Stimulated activated naive B cell treated with anti-CD40 and anti-IgM and Interleukin-4, amounts not matched to agents 10 μg/mL and 1 μg/mL and 100 μg/mL, for 72 hours (primary cell): Measurements from ENCODE around the gene PHPT1.
"Not testable (repeated sequence)": the region's sequence is repeated elsewhere in the genome, so short reads cannot be mapped to it uniquely, and the experiment has no call there.

Source experiments
- ATAC-seq, 2 donors: fragments of 150-1000 bp; cut with Tn5 transposase; replicated peaks; 2 replicates each; pipeline ENCODE4 v1.10.0; 2021; ENCODE audit warnings: moderate library complexity in 1 of 2
- DNase-seq: peaks from one replicate; pipeline ENCODE4 v3.0.0; 2021
- H3K27ac Mint-ChIP-seq: one replicate; pipeline ENCODE4 v1.8.0; 2022; ENCODE audit warnings: mild to moderate bottlenecking, mixed read lengths
- H3K27me3 Mint-ChIP-seq, 2 donors: one replicate each; pipeline ENCODE4 v1.8.0; 2022; ENCODE audit warnings: mixed read lengths in 2 of 2
- H3K36me3 Mint-ChIP-seq, 2 donors: one replicate each; pipeline ENCODE4 v1.8.0; 2022; ENCODE audit warnings: mixed read lengths in 2 of 2, mild to moderate bottlenecking in 1 of 2
- H3K4me1 Mint-ChIP-seq, 2 donors: one replicate each; pipeline ENCODE4 v1.8.0; 2022; ENCODE audit warnings: mixed read lengths in 2 of 2, mild to moderate bottlenecking in 1 of 2
- H3K4me3 Mint-ChIP-seq, 2 donors: one replicate each; pipeline ENCODE4 v1.8.0; 2022; ENCODE audit warnings: mild to moderate bottlenecking in 2 of 2, mixed read lengths in 2 of 2, moderate library complexity in 1 of 2
- H3K9me3 Mint-ChIP-seq, 2 donors: one replicate each; pipeline ENCODE4 v1.8.0; 2022; ENCODE audit warnings: mixed read lengths in 2 of 2, mild to moderate bottlenecking in 1 of 2

PHPT1 gene

DNA sequence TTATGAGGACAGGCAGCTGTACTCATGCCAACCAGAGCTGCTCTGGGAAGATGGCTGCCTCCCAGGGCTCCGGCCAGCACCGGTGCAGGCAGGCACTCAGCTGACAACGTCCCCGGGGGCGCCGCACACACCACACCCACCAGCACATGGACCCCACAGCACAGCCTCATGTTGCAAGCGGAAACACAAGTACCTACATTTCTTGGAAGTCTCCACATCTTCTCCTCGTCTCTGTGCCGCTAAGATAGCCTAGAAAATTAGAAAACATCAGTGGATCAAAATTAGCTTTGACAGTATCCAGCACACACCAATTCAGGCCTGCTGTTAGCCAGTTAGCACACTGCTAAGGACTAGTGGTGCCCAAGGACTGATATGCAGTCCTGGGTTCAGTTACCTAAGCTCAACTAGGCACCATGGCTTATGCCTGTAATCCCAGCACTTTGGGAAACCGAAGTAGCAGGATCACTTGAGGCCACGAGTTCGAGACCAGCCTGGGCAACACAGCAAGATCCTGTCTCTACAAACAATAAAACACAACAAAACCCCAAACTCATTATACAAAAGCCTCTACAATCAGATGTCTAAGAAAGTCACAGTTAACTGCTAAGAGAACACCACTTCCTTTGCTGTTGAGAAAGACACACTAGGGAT lies 14.5 kb downstream of the PHPT1 start:
- no peaks in the 10 kb centered on the region for H3K27me3 Mint-ChIP-seq
- no peaks in the 10 kb centered on the region for H3K9me3 Mint-ChIP-seq
- H3K4me3 Mint-ChIP-seq: no peak overlapping the region
- H3K27ac Mint-ChIP-seq: no peak overlapping the region
- ATAC-seq (no peak), DNase-seq (no peak)
- peaks cover 10 to 38% of the 10 kb centered on the region in 2 donors for H3K4me1 Mint-ChIP-seq
- H3K36me3 Mint-ChIP-seq: peaks cover 12 to 20% of the 10 kb centered on the region in 2 donors

DNA sequence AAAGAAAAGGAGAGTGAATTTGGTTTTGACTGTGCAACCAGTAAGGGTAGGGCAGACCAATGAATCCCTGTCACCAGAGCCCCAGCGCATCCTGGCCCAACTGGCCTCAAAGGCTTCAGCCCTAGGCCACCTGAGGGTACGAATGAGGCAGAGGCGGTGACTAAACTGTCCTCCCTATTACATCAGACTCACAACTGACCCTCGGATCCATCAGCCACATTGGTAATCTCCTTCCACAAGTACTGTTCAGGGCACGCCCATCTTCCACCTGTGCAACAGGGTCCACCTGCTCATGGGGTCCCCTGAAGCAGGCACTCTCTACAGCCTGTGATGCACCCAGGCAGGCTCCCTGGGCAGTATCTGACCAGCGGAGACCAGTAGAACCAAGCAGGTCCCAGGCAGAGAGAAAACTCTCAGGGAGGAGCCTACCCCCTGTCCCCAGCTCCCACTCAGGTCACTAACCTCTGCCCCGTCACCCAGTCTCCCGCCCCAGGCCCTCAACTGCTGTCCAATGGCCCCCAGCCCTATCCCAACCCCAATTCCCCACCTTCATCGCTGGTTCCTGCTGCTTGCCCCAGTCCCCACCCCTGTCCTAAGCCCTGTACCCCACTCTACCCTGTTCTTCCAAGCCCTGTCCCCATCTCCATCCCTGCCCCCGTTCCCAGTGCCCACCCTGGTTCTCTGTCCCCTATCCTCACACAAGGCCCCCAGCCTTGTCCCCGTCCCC lies 16.0 kb downstream of the PHPT1 start:
- ATAC-seq: no peak
- H3K9me3 Mint-ChIP-seq: no peaks in the 10 kb centered on the region
- peak overlapping the region; percentile 96 for H3K27ac Mint-ChIP-seq
- no peak for DNase-seq
- peak overlapping the region; percentile 93 for H3K4me3 Mint-ChIP-seq
- H3K36me3 Mint-ChIP-seq: peaks cover 12 to 20% of the 10 kb centered on the region in 2 donors
- H3K27me3 Mint-ChIP-seq: no peaks in the 10 kb centered on the region
- H3K4me1 Mint-ChIP-seq: peaks cover 10 to 38% of the 10 kb centered on the region in 2 donors

DNA sequence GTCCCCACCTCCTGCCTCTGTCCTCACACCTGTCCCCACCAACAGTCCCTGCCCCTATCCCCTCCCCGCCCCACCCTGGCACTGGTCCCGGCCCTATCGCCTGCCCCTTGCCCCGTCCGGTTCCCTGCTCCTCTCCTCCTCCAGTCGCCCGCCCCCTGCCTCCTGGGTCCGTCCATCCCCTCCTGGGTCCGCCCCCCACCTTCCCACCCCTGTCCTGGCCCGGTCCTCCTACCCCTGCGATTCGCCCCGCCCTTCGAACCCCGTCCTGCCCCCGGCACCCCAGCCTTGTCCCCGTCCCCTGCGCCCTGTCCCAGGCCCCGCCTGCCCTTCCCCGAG lies 16.5 kb downstream of the PHPT1 start:
- Mint-ChIP-seq H3K4me1 (peaks cover 8 to 38% of the 10 kb centered on the region in 2 donors), H3K4me3 (peak overlapping the region; percentile 93), H3K9me3 (no peaks in the 10 kb centered on the region), H3K27ac (peak overlapping the region; percentile 96), H3K36me3 (peaks cover 12 to 16% of the 10 kb centered on the region in 2 donors), H3K27me3 (no peaks in the 10 kb centered on the region)
- DNase-seq (no peak), ATAC-seq (peak; percentile 24 to 28)

DNA sequence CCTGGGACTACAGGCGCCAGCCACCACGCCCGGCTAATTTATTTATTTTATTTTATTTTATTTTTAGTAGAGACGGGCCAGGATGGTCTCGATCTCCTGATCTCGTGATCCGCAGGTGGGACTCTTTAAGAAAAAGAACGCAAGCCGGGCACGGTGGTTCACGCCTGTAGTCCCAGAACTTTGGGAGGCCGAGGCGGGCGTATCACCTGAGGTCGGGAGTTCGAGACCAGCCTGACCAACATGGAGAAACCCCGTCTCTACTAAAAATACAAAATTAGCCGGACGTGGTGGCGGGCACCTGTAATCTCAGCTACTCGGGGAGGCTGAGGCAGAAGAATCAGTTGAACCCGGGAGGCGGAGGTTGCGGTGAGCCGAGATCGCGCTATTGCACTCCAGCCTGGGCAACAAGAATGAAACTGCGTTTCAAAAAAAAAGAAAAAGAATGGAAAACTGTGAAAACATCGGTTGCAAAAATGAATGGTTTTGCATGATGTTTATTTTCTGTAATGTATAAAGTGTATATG lies 17.8 kb downstream of the PHPT1 start:
- not testable (repeated sequence) for H3K9me3 Mint-ChIP-seq, ATAC-seq, DNase-seq, H3K27me3 Mint-ChIP-seq
- peak overlapping the region; percentile 89 for H3K27ac Mint-ChIP-seq
- peak overlapping the region; percentile 66 to 82 for H3K4me3 Mint-ChIP-seq
- peaks cover 8 to 30% of the 10 kb centered on the region in 2 donors for H3K4me1 Mint-ChIP-seq
- H3K36me3 Mint-ChIP-seq: peaks cover 13% of the 10 kb centered on the region in 2 donors

DNA sequence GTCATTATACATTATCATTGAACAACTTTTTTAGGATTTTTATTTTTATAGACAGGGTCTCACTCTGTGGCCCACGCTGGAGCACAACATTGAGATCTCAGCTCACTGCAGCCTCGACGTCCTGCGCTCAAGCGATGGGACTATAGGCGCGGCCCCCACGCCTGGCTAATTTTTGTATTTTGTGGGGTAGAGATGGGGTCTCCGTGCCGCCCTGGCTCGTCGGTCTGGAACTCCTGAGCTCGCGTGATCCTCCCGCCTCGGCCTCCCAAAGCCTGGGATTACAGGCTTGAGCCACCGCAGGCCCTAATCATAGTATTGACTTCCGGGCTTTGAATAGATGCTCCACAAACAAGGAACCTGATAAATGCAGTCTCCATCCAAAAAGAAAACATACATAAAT lies 18.3 kb downstream of the PHPT1 start:
- Mint-ChIP-seq H3K9me3 (no peaks in the 10 kb centered on the region), H3K4me3 (peak overlapping the region; percentile 16 to 50), H3K27ac (no peak overlapping the region), H3K27me3 (no peaks in the 10 kb centered on the region), H3K4me1 (peaks cover 8 to 25% of the 10 kb centered on the region in 2 donors), H3K36me3 (peaks cover 9 to 10% of the 10 kb centered on the region in 2 donors)
- no peak for ATAC-seq
- DNase-seq: no peak

DNA sequence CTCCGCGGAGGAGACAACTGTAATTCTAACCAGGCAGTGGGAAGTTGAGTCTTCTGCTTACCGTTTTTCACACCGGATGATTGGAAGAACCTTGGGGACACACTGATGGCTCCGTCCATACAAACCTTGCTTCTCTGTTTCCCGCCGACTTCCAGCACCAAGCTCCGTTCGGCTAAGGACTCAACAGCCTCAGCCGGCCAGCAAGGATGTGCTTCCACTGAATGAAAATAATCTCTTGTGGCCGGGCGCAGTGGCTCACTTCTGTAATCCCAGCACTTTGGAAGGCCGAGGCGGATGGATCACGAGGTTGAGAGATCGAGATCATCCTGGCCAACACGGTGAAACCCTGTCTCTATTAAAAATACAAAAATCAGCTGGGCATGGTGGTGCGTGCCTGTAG lies 18.7 kb downstream of the PHPT1 start:
- ATAC-seq (no peak), DNase-seq (no peak)
- H3K9me3 Mint-ChIP-seq: peaks cover 1 to 3% of the 10 kb centered on the region in 2 donors
- no peak overlapping the region for H3K4me3 Mint-ChIP-seq
- peaks cover 9 to 10% of the 10 kb centered on the region in 2 donors for H3K36me3 Mint-ChIP-seq
- H3K27ac Mint-ChIP-seq: no peak overlapping the region
- no peaks in the 10 kb centered on the region for H3K27me3 Mint-ChIP-seq
- peaks cover 8 to 24% of the 10 kb centered on the region in 2 donors for H3K4me1 Mint-ChIP-seq

DNA sequence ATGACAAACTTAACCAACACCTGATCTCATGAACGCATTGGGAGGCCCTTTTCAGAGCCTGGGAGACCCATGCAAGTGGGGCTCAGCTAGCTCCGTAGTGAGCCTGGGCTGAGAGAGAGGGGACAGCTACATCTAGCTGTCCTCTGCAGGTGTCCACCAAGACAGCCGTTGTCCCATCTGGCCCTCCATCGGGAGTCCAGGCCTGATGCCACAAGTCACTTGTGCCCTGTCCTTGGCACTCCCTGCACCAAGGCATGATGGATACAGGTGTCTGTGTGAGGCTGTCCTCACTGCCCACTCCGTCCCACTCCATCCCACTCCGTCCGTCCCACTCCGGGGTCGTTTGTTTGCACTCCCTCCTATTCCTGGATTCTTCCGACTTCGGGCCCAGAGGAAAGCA lies 19.4 kb downstream of the PHPT1 start:
- DNase-seq: no peak
- ATAC-seq: no peak
- Mint-ChIP-seq H3K27ac (no peak overlapping the region), H3K9me3 (peaks cover 1 to 3% of the 10 kb centered on the region in 2 donors), H3K27me3 (no peaks in the 10 kb centered on the region), H3K36me3 (peaks cover 8 to 9% of the 10 kb centered on the region in 2 donors), H3K4me1 (peaks cover 8 to 23% of the 10 kb centered on the region in 2 donors), H3K4me3 (peak overlapping the region in 1 of 2 donors; percentile 9)

DNA sequence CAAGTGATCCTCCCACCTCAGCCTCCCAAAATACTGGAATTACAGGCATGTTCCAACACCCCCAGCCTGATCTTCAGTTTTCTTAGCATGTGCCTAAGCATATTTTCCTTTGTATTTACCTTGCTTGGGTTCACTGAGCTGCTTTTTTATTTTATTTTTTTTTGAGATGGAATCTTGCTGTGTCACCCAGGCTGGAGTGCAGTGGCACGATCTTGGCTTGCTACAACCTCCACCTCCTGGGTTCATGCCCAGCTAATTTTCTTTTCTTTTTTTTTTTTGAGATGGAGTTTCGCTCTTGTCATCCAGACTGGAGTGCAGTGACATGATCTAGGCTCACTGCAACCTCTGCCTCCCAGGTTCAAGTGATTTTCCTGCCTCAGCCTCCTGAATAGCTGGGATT lies 20.4 kb downstream of the PHPT1 start:
- not testable (repeated sequence) for H3K9me3 Mint-ChIP-seq, H3K4me3 Mint-ChIP-seq, ATAC-seq, H3K36me3 Mint-ChIP-seq, H3K27ac Mint-ChIP-seq, H3K27me3 Mint-ChIP-seq, DNase-seq
- peaks cover 8 to 19% of the 10 kb centered on the region in 2 donors for H3K4me1 Mint-ChIP-seq

DNA sequence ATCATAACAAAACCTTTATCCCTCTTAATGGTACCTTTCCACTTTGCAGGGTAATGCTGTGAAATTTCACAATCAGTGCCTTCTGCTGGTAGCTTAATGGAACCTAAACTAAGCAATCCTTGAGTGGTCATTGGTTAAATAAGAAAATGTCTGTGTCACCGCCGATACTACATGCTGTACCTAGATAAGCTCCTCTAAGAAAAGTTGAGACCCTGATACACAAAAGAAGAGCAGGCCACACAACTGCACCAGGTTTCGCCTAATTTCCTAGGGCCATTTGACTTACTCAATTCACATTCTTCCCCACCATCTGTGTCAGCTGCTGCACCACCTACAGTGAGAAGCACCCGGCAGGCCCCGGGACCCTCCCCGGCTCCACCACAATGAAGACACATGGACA lies 25.9 kb downstream of the PHPT1 start:
- H3K27me3 Mint-ChIP-seq: peaks cover 0 to 3% of the 10 kb centered on the region in 2 donors
- DNase-seq (no peak), ATAC-seq (no peak)
- H3K4me1 Mint-ChIP-seq: peaks cover under 1 to 3% of the 10 kb centered on the region in 2 donors
- H3K36me3 Mint-ChIP-seq: peaks cover 1 to 2% of the 10 kb centered on the region in 2 donors
- no peak overlapping the region for H3K4me3 Mint-ChIP-seq
- no peak overlapping the region for H3K27ac Mint-ChIP-seq
- peaks cover 1 to 3% of the 10 kb centered on the region in 2 donors for H3K9me3 Mint-ChIP-seq

DNA sequence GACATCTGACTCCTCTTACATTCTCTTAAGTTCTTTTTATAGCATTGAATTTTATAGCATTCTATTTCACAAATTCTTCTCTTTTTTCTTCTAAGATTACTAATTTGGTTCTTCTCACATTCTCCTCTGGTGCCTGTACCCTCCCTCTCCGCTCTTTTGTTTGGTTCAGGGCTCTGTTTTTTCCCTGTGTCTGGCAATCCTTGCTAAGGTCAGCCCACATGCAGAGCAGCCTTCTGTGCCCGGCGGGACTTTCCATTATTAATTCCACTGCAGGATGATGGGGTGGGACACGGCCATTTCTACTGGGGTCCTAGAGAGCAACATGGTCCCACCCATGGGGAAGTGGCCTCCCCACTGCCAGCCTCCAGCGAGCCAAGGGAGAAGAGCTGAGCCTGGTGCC lies 27.3 kb downstream of the PHPT1 start:
- Mint-ChIP-seq H3K9me3 (peaks cover 3% of the 10 kb centered on the region in 2 donors), H3K4me1 (peaks cover 9 to 15% of the 10 kb centered on the region in 2 donors), H3K36me3 (peaks cover 1 to 6% of the 10 kb centered on the region in 2 donors), H3K27me3 (peaks cover 0 to 3% of the 10 kb centered on the region in 2 donors), H3K4me3 (no peak overlapping the region), H3K27ac (peak overlapping the region; percentile 79)
- ATAC-seq: no peak
- DNase-seq: no peak

DNA sequence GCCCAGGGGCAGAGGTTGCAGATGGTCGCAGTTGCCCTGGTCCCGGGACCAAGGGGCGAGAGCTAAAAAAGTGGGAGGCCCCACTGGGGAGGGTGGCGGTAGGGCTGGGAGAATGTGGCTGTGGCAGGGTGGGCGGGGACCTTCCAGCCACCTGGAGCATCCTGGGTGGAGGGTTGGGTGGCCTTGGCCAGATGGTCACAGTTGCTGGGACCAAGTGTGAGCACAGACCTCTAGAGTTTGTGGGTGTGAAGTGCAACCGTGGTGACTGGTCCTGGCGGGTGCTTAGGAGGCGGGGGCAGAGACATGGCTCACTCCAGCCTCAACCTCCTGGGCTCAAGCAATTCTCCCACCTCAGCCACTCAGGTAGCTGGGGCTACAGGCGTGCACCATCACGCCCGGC lies 31.4 kb downstream of the PHPT1 start:
- DNase-seq (no peak), ATAC-seq (no peak)
- peaks cover 26 to 45% of the 10 kb centered on the region in 2 donors for H3K4me1 Mint-ChIP-seq
- H3K27me3 Mint-ChIP-seq: peaks cover 0 to 3% of the 10 kb centered on the region in 2 donors
- peak overlapping the region in 1 of 2 donors; percentile 43 for H3K4me3 Mint-ChIP-seq
- peaks cover 8 to 19% of the 10 kb centered on the region in 2 donors for H3K36me3 Mint-ChIP-seq
- peaks cover 0 to 2% of the 10 kb centered on the region in 2 donors for H3K9me3 Mint-ChIP-seq
- H3K27ac Mint-ChIP-seq: no peak overlapping the region

DNA sequence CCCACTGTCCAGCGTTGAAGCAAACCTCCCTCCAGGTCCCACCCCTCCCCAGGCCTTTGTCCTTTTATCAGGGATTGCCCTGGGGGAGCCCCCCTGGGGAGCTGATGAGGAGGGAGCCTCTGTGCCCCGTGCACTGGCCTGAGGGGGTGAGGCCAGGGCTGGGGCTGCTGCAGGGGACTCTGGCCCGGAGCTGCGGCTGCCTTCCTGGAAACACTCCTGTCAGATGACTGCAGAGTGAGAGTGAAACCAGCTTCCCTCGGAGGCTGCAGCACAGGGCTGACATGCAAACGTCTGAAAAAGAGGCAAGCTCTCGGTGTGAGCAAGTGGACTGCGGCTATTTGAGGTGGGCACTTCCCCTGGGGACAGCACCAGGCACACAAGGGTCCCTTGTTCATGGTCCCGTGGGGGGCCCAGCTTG lies 32.5 kb downstream of the PHPT1 start:
- H3K9me3 Mint-ChIP-seq: peaks cover 0 to 2% of the 10 kb centered on the region in 2 donors
- H3K4me1 Mint-ChIP-seq: peaks cover 26 to 45% of the 10 kb centered on the region in 2 donors
- H3K36me3 Mint-ChIP-seq: peaks cover 8 to 19% of the 10 kb centered on the region in 2 donors
- H3K27me3 Mint-ChIP-seq: no peaks in the 10 kb centered on the region
- DNase-seq: peak; percentile 68
- peak; percentile 55 to 60 for ATAC-seq
- H3K4me3 Mint-ChIP-seq: peak overlapping the region; percentile 86 to 88
- peak overlapping the region; percentile 95 for H3K27ac Mint-ChIP-seq

DNA sequence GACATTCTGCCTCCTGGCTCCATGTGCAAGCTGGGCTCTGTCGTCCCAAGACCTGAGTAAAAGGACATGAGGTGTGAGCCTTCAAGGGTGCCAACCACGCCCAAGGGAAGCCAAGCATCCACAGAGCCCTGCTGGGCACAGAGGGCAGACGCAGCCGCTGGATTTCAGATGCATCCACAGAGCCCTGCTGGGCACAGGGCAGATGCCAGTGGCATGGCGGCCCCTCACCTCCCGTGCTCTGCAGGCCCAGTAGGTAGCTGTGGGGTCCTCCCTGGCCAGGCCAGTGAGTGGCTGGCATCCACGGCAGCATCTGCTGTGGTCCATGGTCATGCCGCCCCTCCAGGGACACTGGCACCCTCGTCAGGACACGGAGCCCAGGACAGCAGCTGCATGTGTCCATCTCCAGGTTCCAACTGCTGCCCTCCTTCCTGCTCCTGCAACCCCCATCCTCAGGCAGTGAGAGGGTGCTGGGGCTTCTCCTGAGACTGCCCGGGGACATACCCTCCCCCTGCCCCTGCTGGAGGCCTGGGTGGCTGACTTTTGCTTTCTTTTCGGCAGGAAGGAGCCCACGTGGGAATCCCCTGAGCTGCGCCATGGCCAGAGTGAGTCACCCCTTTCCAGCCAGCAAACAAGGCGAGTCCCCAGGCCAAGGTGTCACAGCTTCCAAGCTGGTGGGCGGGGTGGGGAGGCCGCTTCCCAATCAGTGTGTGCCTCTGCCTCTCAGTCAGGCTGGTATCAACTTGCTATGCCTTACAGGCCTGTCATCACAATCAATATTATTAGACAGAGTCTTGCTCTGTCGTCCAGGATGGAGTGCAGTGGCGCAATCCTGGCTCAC lies 33.1 kb downstream of the PHPT1 start:
- H3K4me3 Mint-ChIP-seq: peak overlapping the region; percentile 86 to 88
- ATAC-seq: peak; percentile 64
- peak; percentile 86 for DNase-seq
- peaks cover 0 to 2% of the 10 kb centered on the region in 2 donors for H3K9me3 Mint-ChIP-seq
- peaks cover 30 to 50% of the 10 kb centered on the region in 2 donors for H3K4me1 Mint-ChIP-seq
- H3K27ac Mint-ChIP-seq: peak overlapping the region; percentile 95
- peaks cover 8 to 19% of the 10 kb centered on the region in 2 donors for H3K36me3 Mint-ChIP-seq
- no peaks in the 10 kb centered on the region for H3K27me3 Mint-ChIP-seq

DNA sequence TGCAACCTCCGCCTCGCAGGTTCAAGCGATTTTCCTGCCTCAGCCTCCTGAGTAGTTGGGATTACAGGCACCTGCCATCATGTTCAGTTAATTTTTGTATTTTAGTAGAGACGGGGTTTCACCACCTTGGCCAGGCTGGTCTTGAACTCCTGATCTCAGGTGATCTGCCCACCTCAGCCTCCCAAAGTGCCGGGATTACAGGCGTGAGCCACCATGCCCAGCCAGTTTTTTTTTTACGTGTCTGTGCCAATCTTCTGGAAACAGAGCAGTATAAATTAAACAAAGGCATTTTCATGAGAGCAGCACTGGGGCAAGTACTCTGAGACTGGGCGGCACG lies 33.7 kb downstream of the PHPT1 start:
- H3K36me3 Mint-ChIP-seq: peaks cover 8 to 19% of the 10 kb centered on the region in 2 donors

More for the DNA sequence above, 33.7 kb downstream of the PHPT1 start:
- ATAC-seq, H3K9me3 Mint-ChIP-seq, H3K27me3 Mint-ChIP-seq, DNase-seq: not testable (repeated sequence)
- Mint-ChIP-seq H3K4me3 (peak overlapping the region; percentile 86 to 88), H3K27ac (peak overlapping the region; percentile 95), H3K4me1 (peaks cover 31 to 53% of the 10 kb centered on the region in 2 donors)
